GM12891 (cell line): ENCODE data around the gene HSBP1.

Source experiments
- DNase-seq: peaks from one replicate; pipeline ENCODE4 v3.0.0; 2011; ENCODE audit warnings: low spot score; ENCODE audit not compliant: insufficient read length
- FAIRE-seq: peaks from 2 replicates; lab custom pipeline; 2011; peaks lifted over from hg19 to GRCh38; lab: Jason Lieb, UNC
- PAX5 ChIP-seq: IDR thresholded peaks from 2 replicates; pipeline ENCODE4 v1.6.1; 2011; ENCODE audit warnings: low read length, moderate library complexity, mild to moderate bottlenecking; ENCODE audit not compliant: insufficient read depth, severe bottlenecking
- POLR2A ChIP-seq: IDR thresholded peaks from 2 replicates; pipeline ENCODE4 v1.6.1; 2011; ENCODE audit warnings: low read depth, low read length, control low read depth
- POLR2AphosphoS5 ChIP-seq: IDR thresholded peaks from 2 replicates; pipeline ENCODE4 v1.6.1; 2011; ENCODE audit warnings: low read depth, low read length, control low read depth
- POU2F2 ChIP-seq: IDR thresholded peaks from 2 replicates; pipeline ENCODE4 v1.6.1; 2011; ENCODE audit warnings: low read depth, mild to moderate bottlenecking, control low read depth, low read length, moderate library complexity
- SPI1 ChIP-seq: IDR thresholded peaks from 2 replicates; pipeline ENCODE4 v1.6.1; 2011; ENCODE audit warnings: low read depth, low read length, control low read depth
- TAF1 ChIP-seq: IDR thresholded peaks from 2 replicates; pipeline ENCODE4 v1.6.1; 2011; ENCODE audit warnings: low read depth, low read length, control low read depth

HSBP1 gene

GRCh38 chr16:83845263-83845662 lies 37.5 kb downstream of the HSBP1 start:
- DNase-seq (no peak), FAIRE-seq (no peak)
- no peak for TF ChIP-seq PAX5
- no peak for TF ChIP-seq TAF1
- TF ChIP-seq POLR2AphosphoS5, result no peak
- TF ChIP-seq SPI1, result no peak
- TF ChIP-seq POLR2A, result no peak
- no peak for TF ChIP-seq POU2F2

GRCh38 chr16:83847371-83848225 lies 39.8 kb downstream of the HSBP1 start:
- TF ChIP-seq SPI1 (no peak), POLR2AphosphoS5 (no peak), POU2F2 (no peak), TAF1 (no peak), POLR2A (no peak), PAX5 (no peak)
- DNase-seq (no peak), FAIRE-seq (no peak)

GRCh38 chr16:83849421-83849820 lies 41.6 kb downstream of the HSBP1 start:
- FAIRE-seq (no peak), DNase-seq (no peak)
- no peak for TF ChIP-seq SPI1
- TF ChIP-seq TAF1, result no peak
- no peak for TF ChIP-seq POLR2A
- TF ChIP-seq POU2F2, result no peak
- TF ChIP-seq POLR2AphosphoS5, result no peak
- no peak for TF ChIP-seq PAX5

DNA sequence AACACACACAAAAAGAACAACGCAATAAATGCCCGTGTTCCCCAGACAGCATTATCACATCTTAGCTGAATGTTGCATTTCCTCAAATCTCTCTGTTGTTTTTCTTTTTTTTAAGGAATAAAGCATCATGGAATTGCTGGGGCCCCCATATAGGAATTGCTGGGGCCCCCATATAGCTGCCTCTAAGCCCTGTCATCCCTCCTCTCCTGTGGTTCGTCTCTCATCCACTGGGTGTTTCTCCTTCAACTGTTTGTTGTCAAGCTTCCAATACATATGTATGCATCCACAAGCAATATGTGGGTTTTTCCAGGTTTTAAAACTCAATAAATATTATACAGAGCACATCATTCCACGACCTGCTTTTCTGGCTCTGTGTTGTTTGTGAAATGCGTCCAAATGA lies 43.2 kb downstream of the HSBP1 start:
- FAIRE-seq (no peak), DNase-seq (no peak)
- no peak for TF ChIP-seq POLR2AphosphoS5
- TF ChIP-seq SPI1, result no peak
- TF ChIP-seq POLR2A, result no peak
- TF ChIP-seq TAF1, result no peak
- TF ChIP-seq POU2F2, result no peak
- TF ChIP-seq PAX5, result no peak

DNA sequence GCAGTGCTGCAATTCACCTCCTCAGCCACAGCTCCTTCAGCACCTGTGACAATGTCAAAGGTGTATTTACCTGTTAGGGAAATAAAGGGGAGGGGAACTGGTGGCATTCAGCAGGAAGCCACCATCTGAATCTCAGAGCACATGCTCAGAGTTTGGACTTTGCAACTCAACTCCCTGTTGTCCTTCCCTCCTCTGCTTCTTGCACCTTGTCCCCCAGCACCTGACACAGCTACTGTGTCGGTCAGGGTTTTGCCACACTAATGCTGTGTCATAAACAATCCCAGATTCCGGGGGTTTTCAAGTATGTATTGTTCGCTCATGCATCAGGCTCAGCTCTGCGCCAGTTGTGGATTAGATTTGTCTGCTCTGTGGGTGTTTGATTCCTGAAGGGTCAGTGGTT lies 43.7 kb downstream of the HSBP1 start:
- no peak for DNase-seq
- TF ChIP-seq POU2F2, result no peak
- TF ChIP-seq POLR2A, result no peak
- TF ChIP-seq PAX5, result no peak
- no peak for TF ChIP-seq TAF1
- no peak for TF ChIP-seq POLR2AphosphoS5
- no peak for TF ChIP-seq SPI1

GRCh38 chr16:83852774-83853173 lies 45.0 kb downstream of the HSBP1 start:
- no peak for TF ChIP-seq SPI1
- TF ChIP-seq POLR2A, result no peak
- TF ChIP-seq POU2F2, result no peak
- TF ChIP-seq TAF1, result no peak
- TF ChIP-seq POLR2AphosphoS5, result no peak
- no peak for TF ChIP-seq PAX5
- FAIRE-seq (no peak), DNase-seq (no peak)

More for the DNA sequence above, 43.7 kb downstream of the HSBP1 start:
- no peak for FAIRE-seq

DNA sequence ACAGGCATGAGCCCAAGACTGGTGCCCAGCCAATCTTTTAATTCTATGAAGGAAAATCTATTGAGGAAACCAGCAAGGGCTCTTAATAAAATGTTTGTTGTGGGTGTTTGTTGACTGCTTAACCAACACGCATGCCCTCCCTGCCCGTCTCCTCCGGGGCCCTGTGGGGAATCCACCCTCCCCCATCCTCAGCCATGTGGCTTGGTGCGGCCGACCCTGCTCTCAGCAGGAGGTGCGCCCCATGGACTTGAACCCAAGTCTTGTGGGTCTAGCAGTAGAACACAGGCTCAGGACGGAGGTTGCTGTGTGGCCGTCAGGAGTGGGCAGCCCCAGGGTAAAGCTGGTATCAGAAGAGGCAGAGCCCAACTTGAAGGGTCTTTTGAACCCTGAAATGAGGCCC lies 46.1 kb downstream of the HSBP1 start:
- TF ChIP-seq SPI1 (no peak), POU2F2 (no peak), POLR2A (no peak), PAX5 (no peak), POLR2AphosphoS5 (no peak), TAF1 (no peak)
- no peak for DNase-seq
- FAIRE-seq, result no peak

GRCh38 chr16:83854420-83854819 lies 46.6 kb downstream of the HSBP1 start:
- DNase-seq (no peak), FAIRE-seq (no peak)
- no peak for TF ChIP-seq TAF1
- TF ChIP-seq POLR2A, result no peak
- no peak for TF ChIP-seq PAX5
- TF ChIP-seq POLR2AphosphoS5, result no peak
- no peak for TF ChIP-seq POU2F2
- TF ChIP-seq SPI1, result no peak

DNA sequence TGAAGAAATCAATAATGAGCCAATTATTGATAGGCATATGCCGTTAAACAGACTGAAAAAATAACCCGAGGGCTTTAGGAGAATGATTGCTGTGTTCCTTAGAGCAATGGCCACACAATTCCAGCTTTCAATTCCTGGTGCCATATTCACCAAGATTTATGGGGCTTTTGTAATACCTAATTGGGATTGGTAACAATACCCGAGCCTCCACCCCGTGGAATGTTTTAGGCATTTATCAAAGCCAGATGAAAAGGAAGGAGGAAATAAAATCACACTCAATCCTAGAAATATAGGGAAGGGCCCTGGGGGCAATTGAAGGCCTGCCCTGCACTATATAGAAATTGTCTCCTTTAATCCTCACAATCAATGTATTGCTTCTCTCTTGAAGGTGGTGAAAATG lies 49.0 kb downstream of the HSBP1 start:
- DNase-seq (no peak), FAIRE-seq (no peak)
- TF ChIP-seq POU2F2, result no peak
- TF ChIP-seq SPI1, result no peak
- TF ChIP-seq TAF1, result no peak
- no peak for TF ChIP-seq PAX5
- no peak for TF ChIP-seq POLR2A
- TF ChIP-seq POLR2AphosphoS5, result no peak

DNA sequence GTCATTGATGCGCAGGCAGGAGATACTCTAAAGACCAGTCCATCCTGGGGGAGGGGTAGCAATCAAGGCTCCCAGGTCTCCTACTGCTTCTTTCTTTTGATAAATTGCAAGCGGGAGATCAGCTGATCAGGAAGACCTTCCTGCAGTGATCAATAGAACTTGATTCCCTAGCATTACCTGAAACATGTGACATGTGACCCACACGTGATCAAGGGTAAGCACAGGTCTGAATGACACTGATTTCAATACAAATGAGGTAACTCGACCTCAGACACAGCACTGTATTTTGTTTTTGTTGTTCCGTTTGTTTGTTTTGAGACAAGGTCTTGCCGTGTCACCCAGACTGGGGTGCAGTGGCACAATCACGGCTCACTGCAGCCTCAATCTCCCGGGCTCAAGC lies 51.5 kb downstream of the HSBP1 start:
- no peak for TF ChIP-seq POLR2AphosphoS5
- TF ChIP-seq PAX5, result no peak
- TF ChIP-seq POU2F2, result no peak
- TF ChIP-seq POLR2A, result no peak
- TF ChIP-seq TAF1, result no peak
- TF ChIP-seq SPI1, result no peak
- no peak for FAIRE-seq
- DNase-seq, result no peak

GRCh38 chr16:83862661-83863060 lies 54.9 kb downstream of the HSBP1 start:
- FAIRE-seq (no peak), DNase-seq (no peak)
- TF ChIP-seq POLR2AphosphoS5 (no peak), SPI1 (no peak), POLR2A (no peak), PAX5 (no peak), POU2F2 (no peak), TAF1 (no peak)

- DNase-seq (no peak), FAIRE-seq (no peak)
- TF ChIP-seq SPI1 (no peak), POLR2A (no peak), PAX5 (no peak), POLR2AphosphoS5 (no peak), TAF1 (no peak), POU2F2 (no peak)
Observed at GRCh38 chr16:83863682-83864081, 55.9 kb downstream of the HSBP1 start.
